Measurements from ENCODE around the gene SEMA4G. TPM values are rescaled to one million over a fixed set of nuclear protein-coding genes. Genes with fewer than 3 reads are reported as not detected.

Gene SEMA4G
- total RNA-seq, 1 donor = under 0.01 TPM

- Histone ChIP-seq H3K9me3 (ENCODE audit: low read depth, low read length) (no peaks in the 10 kb centered on the region), H2AFZ (ENCODE audit: low read length) (no peak overlapping the region), H3K4me1 (ENCODE audit: insufficient read depth, low read length) (no peaks in the 10 kb centered on the region), H4K20me1 (ENCODE audit: insufficient read depth, low read length) (no peaks in the 10 kb centered on the region), H3K27ac (ENCODE audit: low read depth, low read length) (no peak overlapping the region), H3K4me3 (ENCODE audit: insufficient read depth, low read length) (no peak overlapping the region), H3K36me3 (ENCODE audit: insufficient read depth, low read length) (peaks cover 19% of the 10 kb centered on the region), H3K79me2 (ENCODE audit: insufficient read depth, low read length) (no peaks in the 10 kb centered on the region), H3K4me2 (ENCODE audit: insufficient read depth, low read length) (no peak overlapping the region), H3K27me3 (ENCODE audit: insufficient read depth, low read length) (no peaks in the 10 kb centered on the region)
- DNase-seq (ENCODE audit: insufficient read length, low spot score, missing footprints) = no peak
- no peak for TF ChIP-seq CTCF (IDR thresholded peaks at IDR 0.05; ENCODE audit: extremely low read depth, low read depth, low read length)
Measured at GRCh38 chr10:100980711-100981110, 11.4 kb downstream of the SEMA4G start.

GRCh38 chr10:100981178-100981772 is 12.0 kb downstream of the SEMA4G start:
- H3K4me2 ChIP-seq (ENCODE audit: insufficient read depth, low read length) = no peak overlapping the region
- H3K27me3 ChIP-seq (ENCODE audit: insufficient read depth, low read length) = no peaks in the 10 kb centered on the region
- peaks cover 4% of the 10 kb centered on the region for H3K4me1 ChIP-seq (ENCODE audit: insufficient read depth, low read length)
- no peaks in the 10 kb centered on the region for H4K20me1 ChIP-seq (ENCODE audit: insufficient read depth, low read length)
- H3K4me3 ChIP-seq (ENCODE audit: insufficient read depth, low read length) = no peak overlapping the region
- peaks cover 19% of the 10 kb centered on the region for H3K36me3 ChIP-seq (ENCODE audit: insufficient read depth, low read length)
- peaks cover 5% of the 10 kb centered on the region for H3K79me2 ChIP-seq (ENCODE audit: insufficient read depth, low read length)
- H2AFZ ChIP-seq (ENCODE audit: low read length) = no peak overlapping the region
- H3K9me3 ChIP-seq (ENCODE audit: low read depth, low read length) = no peaks in the 10 kb centered on the region
- DNase-seq (ENCODE audit: insufficient read length, low spot score, missing footprints) = no peak
- H3K27ac ChIP-seq (ENCODE audit: low read depth, low read length) = no peak overlapping the region
- TF ChIP-seq CTCF (IDR thresholded peaks at IDR 0.05; ENCODE audit: extremely low read depth, low read depth, low read length) = no peak

- Histone ChIP-seq H3K27ac (ENCODE audit: low read depth, low read length) (no peak overlapping the region), H3K36me3 (ENCODE audit: insufficient read depth, low read length) (peaks cover 19% of the 10 kb centered on the region), H3K4me1 (ENCODE audit: insufficient read depth, low read length) (peaks cover 16% of the 10 kb centered on the region), H3K4me3 (ENCODE audit: insufficient read depth, low read length) (no peak overlapping the region), H3K79me2 (ENCODE audit: insufficient read depth, low read length) (peaks cover 24% of the 10 kb centered on the region), H3K4me2 (ENCODE audit: insufficient read depth, low read length) (no peak overlapping the region), H3K9me3 (ENCODE audit: low read depth, low read length) (no peaks in the 10 kb centered on the region), H4K20me1 (ENCODE audit: insufficient read depth, low read length) (no peaks in the 10 kb centered on the region), H2AFZ (ENCODE audit: low read length) (no peak overlapping the region), H3K27me3 (ENCODE audit: insufficient read depth, low read length) (no peaks in the 10 kb centered on the region)
- TF ChIP-seq CTCF (IDR thresholded peaks at IDR 0.05; ENCODE audit: extremely low read depth, low read depth, low read length) = no peak
- no peak for DNase-seq (ENCODE audit: insufficient read length, low spot score, missing footprints)
Measured at GRCh38 chr10:100982916-100983830, 13.9 kb downstream of the SEMA4G start.
